ENCODE data around the gene NATD1.

Gene NATD1

DNA sequence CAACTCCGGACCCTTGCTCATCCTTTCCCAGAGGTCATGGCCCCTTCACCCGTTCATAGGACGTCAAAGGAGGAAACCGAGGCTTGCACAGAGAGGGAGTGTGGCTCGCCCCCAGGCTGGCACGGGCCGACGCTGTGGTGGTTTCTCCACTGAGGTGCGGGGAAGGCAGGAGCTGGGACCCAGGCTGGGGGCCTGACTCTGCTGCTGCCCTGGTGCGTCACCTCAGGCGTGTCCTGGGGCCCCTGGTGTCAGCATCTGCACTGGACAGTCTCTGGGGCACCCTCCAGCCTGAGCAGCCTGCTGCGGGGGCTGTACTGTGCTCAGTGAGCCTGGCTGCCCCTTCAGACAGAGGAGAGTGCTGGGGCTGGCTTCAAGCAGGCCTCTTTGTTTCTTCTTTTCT, 38.7 kb upstream of the NATD1 start:
- Histone ChIP-seq H3K27ac (no peak overlapping the region), H3K4me3 (no peak overlapping the region)

DNA sequence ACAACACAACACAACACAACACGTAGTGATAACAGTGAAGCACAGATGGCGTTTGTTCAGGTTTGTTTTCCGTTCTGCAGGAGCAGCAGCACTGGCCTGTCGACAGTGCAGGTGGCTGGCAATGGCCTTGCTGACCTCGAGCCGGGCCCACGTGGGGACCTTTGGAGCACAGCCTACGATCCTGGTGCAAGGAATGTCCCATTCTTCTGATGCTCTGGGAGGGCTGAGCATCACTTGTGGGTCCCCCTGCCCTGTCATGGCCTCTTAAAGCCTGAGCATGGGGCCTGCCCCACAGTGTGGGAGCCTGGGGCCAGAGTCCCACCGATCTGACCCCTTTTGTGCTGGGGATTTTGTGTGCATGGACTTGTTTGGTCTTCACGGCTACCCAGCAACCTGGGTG, 38.1 kb upstream of the NATD1 start:
- Histone ChIP-seq H3K27ac (no peak overlapping the region), H3K4me3 (no peak overlapping the region)

DNA sequence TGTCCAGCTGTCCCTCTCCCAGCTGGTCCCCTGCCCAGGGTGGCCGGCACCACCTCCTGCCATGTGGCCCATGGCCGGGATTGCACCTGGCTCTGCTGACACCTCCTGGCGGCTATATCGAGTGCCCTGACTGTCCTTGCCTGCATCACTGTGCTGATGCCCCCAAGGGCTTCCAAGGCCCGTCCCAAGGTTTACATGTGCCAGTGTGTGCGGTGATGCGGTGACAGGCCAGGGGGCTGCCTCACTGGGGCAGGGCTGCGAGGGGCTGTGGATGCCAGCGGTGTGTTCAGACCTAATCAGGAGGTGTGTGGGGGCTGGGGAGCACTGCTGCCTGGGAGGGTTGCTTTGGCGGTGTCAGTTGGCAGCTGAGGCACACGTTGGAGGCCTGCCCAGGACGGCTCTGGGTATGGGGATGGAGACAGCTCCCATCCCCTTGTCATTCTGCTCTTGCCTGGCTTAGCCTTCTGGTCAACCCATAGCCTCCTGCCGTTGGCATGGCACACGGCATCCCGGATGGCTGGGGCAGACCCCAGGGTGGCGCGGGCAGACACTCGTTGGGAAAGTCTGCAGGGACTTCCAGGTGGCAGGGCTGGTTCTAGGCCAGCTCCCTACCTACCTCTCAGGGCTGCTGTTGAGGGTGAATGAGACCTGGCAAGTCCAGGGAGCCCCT, 36.8 kb upstream of the NATD1 start:
- Histone ChIP-seq H3K4me3 (no peak overlapping the region), H3K27ac (peak overlapping the region in 14 of 21 experiments; percentile 44 to 97 (median 94))

DNA sequence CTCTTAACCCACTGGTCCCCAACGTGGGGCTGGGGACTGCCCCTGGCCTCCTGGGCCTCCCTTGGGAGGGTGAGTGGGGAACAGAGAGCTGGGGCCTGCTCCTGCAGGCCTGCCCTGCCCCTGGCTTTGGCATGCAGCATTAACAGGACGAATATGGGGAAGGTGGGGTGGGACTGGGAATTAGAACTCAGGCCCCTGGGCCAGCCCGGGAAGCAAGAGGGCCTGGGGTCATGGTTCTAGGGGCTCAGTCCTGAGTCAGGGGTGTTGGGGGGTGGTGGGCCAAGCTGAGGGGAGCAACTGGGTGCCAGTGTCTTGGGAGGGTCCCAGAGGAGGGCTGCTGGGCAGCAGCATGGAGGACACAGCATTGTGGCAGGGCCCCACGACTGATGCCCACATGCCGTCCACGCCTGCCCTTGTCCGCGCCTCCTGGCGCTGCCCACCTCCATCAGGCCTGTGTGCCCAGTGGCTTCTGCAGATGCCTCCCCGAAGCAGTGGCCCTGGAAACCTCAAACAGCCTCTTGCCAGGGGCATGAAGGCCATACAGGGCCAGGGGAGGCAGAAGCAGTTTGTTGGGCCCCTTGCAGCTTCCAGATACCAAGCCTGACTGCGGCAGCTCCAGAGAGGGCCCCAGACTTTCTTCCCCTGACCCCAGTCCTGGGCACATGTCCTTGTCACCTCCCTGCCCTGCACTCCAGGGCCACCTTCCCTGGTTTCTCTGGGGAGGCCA, 36.1 kb upstream of the NATD1 start:
- H3K27ac ChIP-seq: peak overlapping the region in 19 of 21 experiments; percentile 83 to 97 (median 94)
- H3K4me3 ChIP-seq: no peak overlapping the region

DNA sequence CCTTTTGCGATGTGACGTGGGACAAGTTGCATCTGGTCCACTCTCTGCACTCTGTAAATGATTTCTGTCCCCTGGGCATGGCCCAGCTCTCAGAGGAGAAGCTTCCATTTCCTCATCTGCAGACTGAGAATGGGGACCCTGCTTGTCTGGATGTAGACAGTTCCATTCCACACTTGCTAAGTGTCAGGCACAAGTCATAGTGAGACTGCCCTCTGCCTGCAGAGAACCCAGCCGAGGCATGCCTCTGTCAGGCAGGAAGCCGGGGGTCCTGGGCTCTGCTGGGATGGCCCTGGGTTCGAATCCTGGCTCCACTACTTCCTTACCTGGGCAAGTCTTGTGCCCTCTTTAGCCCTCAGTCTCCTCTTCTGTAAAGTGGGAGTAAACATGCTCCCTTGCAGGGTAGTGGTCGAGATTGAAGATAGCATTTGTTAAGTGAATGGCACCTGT, 35.4 kb upstream of the NATD1 start:
- Histone ChIP-seq H3K27ac (peak overlapping the region in 20 of 21 experiments; percentile 78 to 97 (median 94)), H3K4me3 (peak overlapping the region in 4 of 7 experiments; percentile 15 to 98 (median 51))

DNA sequence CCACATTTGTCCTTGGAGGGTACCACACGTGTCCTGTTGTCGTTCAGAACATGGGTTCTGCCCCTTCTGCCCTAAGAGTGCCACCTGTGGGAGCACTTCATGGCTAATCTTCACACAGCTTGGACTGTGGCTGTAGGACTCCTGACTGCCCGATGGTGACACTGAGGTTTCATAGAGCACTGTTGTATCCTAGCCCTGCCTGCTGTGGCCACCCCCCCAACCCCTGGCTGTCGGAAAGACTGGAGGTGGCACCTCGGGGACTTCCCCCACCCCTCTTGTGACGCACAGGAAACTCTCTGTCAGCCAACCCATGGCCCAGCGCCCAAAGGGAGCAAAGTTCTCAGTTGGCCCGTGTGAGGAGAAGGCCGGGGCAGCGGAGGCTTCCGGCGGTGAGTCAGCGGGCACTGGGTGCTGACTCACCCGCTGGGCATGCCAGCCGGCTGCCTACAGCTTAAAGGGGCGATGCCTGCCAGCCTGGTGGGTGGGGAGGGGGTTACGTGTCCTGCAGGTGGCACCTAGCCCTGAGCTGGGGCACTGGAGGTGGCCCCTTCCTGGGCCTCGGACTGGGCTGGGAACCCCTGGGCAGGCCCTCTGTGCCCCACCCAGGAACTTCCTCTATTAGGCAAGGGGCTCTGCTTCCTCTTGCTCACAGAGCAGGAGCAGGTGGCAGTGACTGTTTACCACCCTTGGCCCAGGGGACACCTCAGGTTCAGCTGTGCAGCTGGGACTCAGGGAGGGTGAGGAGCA, 34.7 kb upstream of the NATD1 start:
- Histone ChIP-seq H3K4me3 (peak overlapping the region; percentile 26 to 98 (median 76)), H3K27ac (peak overlapping the region; percentile 20 to 97 (median 94))

DNA sequence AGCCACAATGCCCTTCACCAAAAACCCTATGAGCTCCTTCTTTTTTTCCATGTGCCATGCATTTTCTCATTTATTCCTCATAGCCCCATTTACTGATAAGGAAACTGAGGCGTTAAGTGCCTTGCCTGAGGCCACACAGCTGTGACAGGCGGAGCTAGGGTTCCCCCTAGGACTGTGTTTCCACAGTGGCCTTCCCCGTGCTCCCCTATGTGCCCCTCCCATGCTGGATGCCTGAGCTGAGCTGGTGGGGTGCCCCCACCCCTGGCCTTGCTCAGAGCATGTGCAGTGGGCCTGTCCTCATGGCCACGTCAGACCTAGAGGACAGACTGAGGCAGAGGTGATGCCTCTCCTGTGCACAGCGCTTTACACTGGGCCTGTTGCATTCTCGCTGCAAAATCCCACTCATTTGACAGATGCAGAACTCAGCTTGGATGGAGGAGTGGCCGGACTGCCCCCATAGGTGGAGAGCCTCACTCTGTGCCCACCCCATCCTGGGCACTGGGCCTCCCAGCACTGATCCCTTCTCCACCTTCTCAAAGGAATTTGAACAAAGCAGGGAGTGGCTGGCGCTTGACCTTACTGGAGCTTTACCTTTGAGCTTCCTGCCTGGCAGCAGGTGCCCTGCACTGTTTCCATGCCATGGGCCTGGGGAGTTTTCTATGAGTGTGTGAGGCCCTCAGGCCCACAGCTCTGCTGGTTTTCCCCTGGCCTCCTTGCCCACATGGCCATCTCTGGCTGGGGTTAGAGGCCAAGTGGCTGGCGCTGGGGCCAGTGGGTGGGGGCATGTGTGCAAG, 33.9 kb upstream of the NATD1 start:
- Histone ChIP-seq H3K27ac (peak overlapping the region; percentile 20 to 97 (median 94)), H3K4me3 (peak overlapping the region; percentile 65 to 98 (median 77))

DNA sequence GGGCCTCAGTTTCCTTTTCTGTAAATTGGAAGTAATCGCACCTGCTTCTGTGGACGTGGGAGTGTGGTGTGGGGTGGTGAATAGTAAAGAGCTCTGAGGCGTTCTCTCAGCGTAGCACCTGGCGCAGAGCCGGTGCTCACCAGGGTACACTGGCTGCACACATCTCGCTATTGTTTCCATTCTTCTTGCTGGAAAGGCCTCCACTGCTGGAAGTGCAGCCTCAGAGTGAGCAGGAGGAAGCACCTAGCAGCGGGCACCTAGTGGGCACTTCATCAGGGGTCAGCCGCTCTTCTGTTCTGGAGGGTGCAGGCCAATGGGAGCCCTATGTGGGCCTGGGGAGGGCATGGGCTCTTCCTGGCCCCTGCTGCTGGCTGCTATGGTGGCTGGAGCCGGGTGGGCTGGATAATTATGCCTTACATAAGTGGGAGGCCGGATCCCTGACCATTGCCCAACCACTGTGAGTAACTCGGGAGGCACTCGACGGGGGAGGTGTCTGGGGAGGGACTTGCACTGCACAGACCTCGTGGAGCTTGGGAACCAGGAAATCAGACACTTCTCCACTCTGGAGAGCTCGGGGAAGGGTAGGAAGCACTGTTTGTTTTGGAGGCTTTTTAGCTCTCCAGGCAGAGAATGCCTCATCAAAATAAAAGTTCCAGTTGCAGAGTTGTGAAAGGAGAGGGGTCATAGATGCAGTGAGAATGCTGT, 33.0 kb upstream of the NATD1 start:
- peak overlapping the region; percentile 65 to 98 (median 77) for H3K4me3 ChIP-seq
- peak overlapping the region; percentile 36 to 97 (median 94) for H3K27ac ChIP-seq

DNA sequence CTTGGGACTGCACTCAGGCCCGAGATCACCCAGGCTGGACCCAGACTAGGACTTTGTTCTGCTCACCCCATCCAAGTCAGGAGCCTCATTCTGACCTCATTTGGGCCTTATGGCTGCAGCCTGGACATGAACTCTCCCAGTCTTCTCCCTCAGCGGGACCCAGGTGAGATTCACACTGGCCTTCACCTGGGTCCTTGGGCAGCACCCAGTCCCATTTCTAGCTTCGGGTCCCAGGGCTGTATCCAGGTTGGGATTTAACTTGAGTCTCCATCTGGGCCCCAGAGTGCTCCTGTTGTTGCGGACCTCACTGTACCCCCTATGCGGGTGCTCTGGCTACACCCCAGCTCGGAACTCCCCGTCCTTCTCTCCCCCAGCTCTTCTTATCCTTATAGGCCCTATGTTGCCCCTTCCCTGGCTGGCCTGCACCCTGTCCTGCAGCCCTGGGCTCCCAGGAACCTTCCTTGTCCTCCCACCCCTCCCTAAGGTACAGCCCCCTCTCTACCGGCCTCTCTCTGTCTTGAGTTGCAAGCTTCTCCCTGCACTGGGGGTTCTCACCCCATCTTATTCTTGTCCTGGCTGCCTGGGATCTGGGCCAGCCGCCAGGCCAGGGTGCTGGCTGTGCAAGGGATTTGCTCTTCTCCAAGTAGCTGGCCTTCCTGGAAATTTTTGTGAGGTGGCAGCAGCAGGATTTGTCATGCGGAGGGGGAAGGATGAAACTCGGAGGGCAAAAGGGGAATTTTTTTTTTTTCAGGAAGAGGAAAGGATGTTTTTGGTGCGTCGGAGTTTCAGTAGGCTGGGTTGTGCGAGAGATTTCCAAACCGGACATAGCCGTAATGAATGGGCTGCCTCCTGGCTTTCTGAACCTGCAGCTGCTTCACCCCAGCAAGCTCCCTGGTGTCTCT, 32.2 kb upstream of the NATD1 start:
- peak overlapping the region; percentile 65 to 98 (median 77) for H3K4me3 ChIP-seq
- peak overlapping the region; percentile 36 to 97 (median 94) for H3K27ac ChIP-seq

DNA sequence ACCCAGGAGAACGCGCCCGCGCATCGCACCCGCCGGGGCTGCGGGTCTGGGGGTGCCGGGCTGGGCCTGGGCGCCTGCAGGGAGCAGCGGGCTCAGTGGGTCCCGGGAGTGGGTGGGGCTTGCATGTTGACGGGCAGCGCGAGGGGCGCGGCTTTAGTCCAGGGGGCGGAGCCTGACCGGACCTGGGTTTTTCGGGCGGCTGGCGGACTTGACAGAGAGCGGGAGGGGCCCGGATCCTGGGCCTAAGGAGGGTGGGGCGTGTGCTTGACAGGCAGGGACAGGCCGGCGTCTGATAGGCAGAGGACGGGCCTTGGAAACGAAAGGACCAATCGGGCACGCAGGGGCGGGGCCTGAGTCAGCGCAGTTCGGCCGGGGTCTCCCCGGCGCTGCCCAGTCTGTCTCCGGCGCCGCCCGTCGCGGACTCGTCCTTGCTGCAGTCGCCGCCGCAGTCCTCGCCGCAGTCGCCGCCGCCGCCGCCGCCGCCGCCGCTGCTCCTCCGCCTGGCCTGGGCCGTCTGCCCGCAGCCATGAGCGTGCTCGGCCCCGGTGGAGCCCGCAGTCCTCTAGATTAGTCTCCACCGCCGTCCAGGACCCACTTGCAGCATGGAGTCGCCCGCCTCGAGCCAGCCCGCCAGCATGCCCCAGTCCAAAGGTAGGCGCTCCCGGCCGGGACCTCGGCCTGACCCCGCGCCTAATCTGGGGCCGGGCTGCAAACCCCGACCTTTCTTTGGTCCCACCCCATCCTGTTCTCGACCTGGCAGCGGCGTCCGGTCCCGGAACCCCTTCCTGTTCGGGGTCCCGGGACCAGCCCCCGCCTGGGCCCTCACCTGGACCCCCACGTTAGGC, 31.3 kb upstream of the NATD1 start, which contains the start of gene MAP2K3:
MAP2K3 (plus strand) TSS at position 393 of the 845 bp plus-strand sequence; CDS start at position 603, 210 bp downstream.
- H3K4me3 ChIP-seq: peak within 1 kb of the TSS; percentile 65 to 98 (median 77)
- peak within 1 kb of the TSS; percentile 27 to 97 (median 94) for H3K27ac ChIP-seq

DNA sequence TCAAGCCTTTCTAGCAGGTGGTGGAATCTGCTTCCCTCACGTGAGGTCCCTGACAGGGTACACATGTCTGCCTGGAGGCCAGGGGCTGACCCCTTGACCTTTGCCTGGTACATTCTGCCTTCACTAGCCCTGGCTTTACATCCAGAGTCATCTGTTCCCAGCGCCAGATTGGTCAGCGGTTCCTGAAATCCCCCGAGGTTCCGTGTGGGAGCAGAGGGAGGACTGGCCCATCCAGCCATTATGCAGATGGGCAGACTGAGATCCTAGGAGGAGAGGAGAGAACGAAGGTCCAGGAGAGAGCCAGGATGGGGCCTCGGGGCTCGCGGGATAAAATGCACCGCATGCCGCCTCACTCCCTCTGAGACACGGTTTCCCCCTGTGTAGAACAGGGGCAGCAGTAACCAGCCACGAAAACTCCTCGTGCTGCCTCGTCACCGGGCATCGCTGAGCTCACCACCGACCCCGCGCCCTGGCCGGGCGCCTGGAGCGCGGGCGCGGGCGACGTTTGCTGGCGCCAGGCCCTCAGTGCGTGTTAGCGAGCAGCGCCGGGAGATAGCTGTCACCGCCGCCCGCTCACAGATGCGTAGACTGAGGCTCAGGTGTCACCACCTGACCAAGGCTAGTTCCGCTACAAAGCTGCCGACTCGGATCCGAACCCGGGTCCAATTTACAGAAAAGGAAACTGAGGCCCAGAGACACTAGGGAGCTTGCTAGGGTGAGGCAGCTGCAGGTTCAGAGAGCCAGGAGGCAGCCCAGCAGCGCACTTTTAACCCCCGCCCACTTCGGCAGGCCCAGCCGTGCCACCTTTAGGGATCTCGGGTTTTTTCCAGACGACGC, 30.5 kb upstream of the NATD1 start:
- Histone ChIP-seq H3K27ac (peak overlapping the region in 19 of 21 experiments; percentile 26 to 97 (median 93)), H3K4me3 (peak overlapping the region; percentile 65 to 98 (median 77))

DNA sequence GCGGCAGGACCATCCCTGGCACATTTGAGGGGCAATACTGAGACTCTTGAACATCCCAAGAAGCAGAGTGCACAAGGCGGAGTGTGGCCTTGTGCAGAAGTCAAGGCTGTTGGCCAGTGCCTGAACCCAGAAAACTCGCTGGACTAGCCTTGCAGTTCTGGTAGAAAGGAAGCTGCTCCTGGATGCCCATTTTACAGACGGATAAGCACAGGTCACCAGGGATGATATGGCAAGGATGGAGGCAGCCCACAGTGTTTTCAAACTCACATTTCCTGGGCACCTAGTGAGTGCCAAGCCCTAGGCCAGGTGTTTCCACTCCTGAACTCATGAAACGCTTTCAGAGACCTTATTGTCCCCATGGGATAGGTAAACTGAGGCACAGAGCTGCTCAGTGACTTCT, 29.6 kb upstream of the NATD1 start:
- Histone ChIP-seq H3K4me3 (no peak overlapping the region), H3K27ac (peak overlapping the region in 7 of 21 experiments; percentile 17 to 40 (median 30))

DNA sequence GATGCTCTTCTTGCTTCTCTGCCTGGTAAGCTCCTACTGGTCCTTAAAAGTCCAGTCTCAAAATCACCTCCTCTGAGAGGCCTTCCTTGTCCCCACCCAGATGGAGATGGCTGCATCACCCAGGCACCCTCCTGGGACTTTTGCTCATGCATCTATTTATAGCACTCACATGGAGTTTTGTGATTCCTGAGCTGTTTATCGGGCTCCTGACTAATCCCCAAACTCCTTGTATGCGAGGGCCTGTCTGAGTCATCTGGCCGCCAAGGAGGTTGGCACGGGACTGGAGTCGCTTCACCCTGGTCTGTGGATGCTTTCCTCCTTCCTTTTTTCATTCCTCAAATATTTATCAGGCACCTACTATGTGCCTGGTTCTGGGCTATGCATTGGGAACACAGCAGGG, 29.0 kb upstream of the NATD1 start:
- Histone ChIP-seq H3K27ac (peak overlapping the region in 8 of 21 experiments; percentile 21 to 54 (median 31)), H3K4me3 (no peak overlapping the region)

DNA sequence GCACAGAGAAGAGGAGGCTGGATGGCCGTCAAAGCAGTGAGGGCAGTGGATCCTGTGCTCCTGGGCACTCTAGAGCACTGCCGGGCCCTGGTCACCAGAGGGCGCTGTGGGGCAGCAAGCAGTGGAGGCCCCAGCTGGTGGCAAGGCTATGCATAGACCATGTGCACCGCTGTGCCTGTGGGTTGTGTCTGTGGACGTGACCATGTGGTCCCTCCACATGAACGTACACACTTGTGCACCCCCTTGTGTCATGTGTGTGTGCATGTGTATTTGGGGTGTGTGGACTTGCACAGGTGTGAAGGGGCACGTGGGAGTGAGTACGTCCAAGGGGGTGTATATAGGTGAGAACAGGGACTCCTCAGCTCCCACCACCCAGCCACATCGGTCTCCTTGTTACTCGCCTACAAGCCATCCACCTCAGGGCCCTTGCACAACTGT, 26.9 kb upstream of the NATD1 start:
- no peak overlapping the region for H3K4me3 ChIP-seq

DNA sequence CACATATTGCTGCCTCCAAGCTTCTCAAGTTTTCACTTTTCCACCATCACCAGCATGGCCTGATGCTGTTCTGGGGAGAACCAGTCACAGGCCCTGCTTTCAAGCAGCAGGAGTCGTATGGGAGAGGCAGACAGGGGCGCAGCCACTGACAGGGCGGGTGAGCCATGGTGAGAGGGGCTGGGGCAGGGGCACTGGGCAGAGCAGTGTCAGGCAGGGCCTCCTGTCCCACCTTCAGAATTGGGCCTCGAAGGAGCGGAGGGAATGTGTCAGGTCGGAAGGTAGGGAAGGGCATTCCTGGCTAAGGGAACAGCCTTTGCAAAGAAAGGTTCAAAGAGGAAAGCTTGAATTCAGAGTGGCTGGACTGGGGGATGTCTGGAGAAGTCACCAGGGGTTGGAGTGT, 26.4 kb upstream of the NATD1 start:
- peak overlapping the region in 8 of 21 experiments; percentile 2 to 78 (median 22) for H3K27ac ChIP-seq
- H3K4me3 ChIP-seq: no peak overlapping the region

More for the DNA sequence above, 26.9 kb upstream of the NATD1 start:
- H3K27ac ChIP-seq: peak overlapping the region in 6 of 21 experiments; percentile 2 to 78 (median 18)

DNA sequence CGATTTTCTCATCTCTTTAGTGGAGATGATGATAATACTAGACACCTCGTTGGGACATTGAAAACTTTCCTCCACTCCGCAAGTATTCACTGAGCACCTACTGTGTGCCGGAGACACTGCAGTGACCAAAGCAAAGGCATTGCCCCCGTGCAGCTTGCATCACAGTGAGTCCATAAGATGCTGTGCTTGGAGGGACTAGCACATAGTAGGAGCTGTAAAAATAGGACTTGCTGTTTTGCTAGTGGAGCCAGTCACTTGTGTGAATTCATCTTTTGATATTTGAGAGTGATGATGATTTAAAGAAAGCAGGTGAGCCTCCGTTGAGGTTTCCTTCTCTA, 26.0 kb upstream of the NATD1 start:
- H3K4me3 ChIP-seq: no peak overlapping the region
- peak overlapping the region in 10 of 21 experiments; percentile 2 to 78 (median 38) for H3K27ac ChIP-seq

Data from skin epidermis (tissue), 12 donors.